Measurements from ENCODE around the gene DNAAF1.
"Not testable (repeated sequence)": the region's sequence is repeated elsewhere in the genome, so short reads cannot be mapped to it uniquely, and the experiment has no call there.

DNAAF1 gene

GRCh38 chr16:84212154-84212553 is 67.0 kb downstream of the DNAAF1 start:
- DNase-seq (ENCODE audit: low spot score): no peak

GRCh38 chr16:84212631-84213030 is 67.5 kb downstream of the DNAAF1 start:
- DNase-seq (ENCODE audit: low spot score): no peak

DNA sequence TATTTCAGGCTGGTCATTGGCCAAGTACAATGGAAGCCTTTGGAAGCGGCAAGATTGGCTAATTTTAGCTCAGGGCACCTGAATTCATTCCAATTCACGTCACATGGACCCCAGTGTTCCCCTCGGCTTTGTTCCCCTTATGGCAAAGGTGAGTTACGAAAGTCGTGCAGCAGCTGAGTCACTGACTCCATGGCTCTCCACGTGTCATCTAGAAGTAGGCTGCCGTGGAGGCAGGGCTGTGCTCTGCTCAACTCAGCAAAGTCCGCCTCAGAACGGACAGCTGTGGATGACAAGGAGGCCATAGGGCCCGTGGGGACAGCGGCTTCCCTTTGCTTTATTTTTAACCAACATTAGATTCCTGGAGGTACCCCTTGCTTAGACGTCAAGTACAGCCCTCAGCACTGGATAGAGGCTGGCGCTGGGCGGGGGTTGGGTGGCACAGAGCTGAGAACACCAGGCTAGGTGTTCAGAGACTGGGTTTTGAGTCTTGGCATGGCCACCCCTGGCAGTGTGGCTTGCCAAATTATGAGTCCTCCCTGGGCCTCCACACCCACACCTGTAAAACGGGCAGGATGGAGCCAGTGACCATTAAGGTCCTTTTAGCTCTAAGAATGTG is 69.5 kb downstream of the DNAAF1 start:
- DNase-seq (ENCODE audit: low spot score): no peak

DNA sequence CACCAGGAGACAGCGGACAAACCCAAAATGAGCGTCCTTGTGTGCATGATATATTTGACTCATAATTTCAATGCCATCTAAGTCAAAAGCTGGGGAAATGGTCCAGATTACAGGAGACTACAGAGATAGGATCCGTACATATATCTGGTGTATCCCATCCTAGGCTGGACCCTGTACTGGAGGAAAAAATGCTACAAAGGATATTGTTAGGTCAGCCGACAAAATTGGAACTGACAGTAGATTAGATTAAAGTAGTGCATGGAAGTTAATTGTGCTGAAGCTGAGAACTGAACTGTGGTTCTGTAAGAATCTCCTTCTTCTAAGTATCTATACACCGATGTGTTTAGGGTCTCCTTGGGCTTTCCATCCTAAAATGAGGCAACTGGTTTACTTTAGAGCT is 70.4 kb downstream of the DNAAF1 start:
- DNase-seq (ENCODE audit: low spot score): no peak

DNA sequence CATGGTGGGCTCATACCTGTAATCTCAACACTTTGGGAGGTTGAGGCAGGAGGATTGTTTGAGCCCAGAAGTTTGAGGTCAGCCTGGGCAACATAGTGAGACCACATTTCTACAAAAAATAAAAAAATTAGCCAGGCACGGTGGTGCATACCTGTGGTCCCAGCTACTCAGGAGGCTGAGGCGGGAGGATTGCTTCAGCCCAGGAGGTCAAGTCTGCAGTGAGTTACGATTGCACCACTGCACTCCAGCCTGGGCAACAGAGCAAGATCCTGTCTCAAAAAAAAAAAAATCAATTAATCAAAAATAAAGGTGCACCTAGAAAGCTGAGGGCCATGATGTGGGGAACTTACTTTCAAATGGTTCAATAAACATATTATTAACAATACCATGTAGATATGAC is 71.0 kb downstream of the DNAAF1 start:
- DNase-seq (ENCODE audit: low spot score): not testable (repeated sequence)

DNA sequence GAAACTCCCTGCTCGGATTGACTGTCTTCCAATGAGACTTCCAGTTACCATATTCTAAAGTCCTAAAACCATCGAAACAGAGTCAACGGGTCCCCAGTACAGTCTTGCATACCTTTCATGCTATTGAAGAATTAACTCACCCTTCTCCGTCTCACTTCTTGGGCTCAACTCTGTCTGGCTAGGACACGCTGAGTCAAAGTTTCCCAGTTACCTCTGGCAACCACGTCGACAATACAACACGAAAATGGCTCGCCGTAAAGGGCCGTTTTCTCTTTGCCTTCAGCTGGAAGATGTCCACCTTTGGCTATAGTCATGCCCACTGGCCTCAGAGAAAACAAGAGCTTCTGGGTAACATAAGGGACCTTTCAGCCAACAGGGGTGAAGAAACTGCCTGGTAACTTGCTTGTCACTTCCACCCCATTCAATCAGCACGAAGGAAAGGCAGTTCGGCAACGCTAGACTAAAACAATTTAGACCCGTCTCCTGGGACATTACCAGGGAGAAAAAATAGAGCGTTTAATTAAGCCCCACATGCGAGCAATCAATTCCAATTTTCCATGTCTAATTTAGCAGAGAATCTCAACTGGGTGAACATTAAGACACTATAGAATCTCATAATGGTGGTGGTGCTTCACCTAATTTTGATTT is 73.2 kb downstream of the DNAAF1 start:
- no peak for DNase-seq (ENCODE audit: low spot score)

DNA sequence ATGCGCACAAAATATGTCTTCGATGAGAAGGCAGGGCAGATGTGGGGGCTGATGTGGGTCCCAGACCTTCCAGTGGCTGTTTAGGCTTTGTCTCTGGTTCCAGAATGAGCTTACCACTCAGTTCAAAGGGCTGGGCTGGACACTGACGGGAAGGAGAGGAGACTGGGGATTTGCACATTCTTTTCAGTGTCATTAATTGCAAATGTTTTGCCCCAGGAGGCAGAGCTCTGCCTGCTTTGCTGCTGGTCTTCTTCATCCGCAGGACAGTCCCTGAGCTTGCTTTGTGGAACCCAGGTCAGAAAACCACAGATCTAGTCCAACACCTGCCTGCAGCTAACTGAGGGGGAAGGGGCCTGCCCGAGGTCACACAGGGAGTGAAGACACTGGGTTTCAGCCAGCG is 73.8 kb downstream of the DNAAF1 start:
- DNase-seq (ENCODE audit: low spot score): no peak

DNA sequence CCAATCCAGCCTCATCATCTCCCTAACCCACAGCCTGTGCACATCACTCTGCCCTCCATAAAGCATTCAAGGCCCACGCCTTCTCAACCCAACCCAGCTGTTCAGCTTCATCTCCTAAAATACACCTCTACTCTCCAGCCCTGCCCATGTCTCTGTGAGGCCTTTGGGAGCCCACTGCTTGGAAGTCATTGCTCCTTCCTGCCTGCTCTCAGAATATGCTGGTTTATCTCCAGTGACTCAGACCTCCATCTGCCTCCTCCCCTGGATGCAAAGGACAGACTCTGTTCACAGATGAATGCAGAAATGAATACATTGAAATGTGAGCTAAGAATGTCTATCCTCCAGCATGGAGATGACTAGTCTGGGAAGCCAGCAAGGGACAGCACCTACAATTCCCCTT is 75.7 kb downstream of the DNAAF1 start:
- no peak for DNase-seq (ENCODE audit: low spot score)

DNA sequence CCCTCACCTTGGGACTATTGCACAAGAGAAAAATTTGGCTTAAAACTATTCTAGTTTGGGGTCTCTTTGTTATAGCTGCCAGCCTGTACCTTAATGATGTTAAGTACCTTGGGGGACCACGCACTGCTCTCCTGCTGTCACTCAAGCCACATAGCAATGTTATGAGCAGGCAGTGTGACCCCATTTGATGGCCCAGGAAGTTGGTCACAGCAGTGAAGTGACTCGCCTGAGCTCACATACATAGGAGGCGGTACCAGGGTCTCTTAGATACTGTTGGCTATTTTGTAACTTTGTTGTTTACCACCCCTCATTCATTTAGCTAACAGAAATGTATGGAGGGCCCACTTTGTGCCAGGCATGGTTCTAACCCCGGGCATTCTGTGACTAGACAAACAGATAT is 78.3 kb downstream of the DNAAF1 start:
- DNase-seq (ENCODE audit: low spot score): no peak

GRCh38 chr16:84224554-84224953 is 79.4 kb downstream of the DNAAF1 start:
- DNase-seq (ENCODE audit: low spot score): no peak

- no peak for DNase-seq (ENCODE audit: low spot score)
Measured at GRCh38 chr16:84225126-84225525, 80.0 kb downstream of the DNAAF1 start.

GRCh38 chr16:84225571-84225970 is 80.5 kb downstream of the DNAAF1 start:
- no peak for DNase-seq (ENCODE audit: low spot score)

DNA sequence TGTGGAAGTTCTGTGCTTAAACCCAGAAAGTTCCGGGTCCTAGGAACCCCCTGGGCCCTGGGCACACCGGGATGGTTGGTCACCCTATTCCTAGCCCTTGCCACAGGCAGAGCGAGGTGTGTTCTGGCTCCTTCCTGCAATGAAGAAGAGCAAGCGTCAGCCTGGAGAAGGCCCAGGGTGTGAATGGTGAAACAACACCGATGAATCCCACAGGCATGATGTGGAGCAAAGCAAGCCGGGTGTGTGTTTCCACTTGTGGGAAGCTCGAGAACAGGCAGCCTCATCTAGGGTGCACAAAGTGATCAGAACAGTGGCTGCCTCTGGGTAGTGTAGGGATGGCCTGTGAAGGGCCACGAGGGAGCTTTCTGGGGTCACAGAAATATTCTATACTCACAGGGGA is 80.9 kb downstream of the DNAAF1 start:
- DNase-seq (ENCODE audit: low spot score): no peak
